ENCODE results near the gene PEX16. TPM values are rescaled to one million over a fixed set of nuclear protein-coding genes. Genes with fewer than 3 reads are reported as not detected.

PEX16 gene
- total RNA-seq, 1 experiment from 2014 or later = 35.8 TPM

DNA sequence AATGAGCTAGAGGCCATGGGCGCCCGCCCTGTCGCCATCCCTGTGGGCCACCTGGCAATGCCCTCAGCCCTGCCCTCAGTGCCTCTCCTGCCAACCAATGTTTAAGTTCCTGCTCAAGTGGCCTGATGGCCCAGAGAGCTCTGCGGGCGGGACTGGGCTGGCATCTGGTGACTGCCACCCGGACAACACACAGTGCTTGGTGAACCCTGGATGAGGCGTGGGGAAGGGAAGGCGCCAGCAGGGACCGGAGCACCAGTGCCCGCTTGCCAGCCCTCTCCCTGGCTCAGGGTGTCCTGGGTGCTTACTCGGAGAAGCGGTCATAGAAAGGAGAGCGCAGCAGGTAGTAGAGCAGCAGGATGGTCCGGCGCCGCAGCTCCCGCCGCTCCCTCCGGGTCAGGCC lies 4.2 kb downstream of the PEX16 start:
- intact Hi-C loops (cut with micrococcal nuclease; ENCODE audit: unreplicated experiment) = no loop called here
- Histone ChIP-seq H3K36me3 (ENCODE audit: low read depth) (0 out of 2 replicates have a peak, but pooled peaks cover 8% of the 10 kb centered on the region), H3K4me3 (no peak overlapping the region), H3F3A (ENCODE audit: insufficient read depth, low read depth) (peaks cover 4% of the 10 kb centered on the region; the same call in 1 of the 2 replicates), H3K79me2 (ENCODE audit: low read depth) (peaks cover 18% of the 10 kb centered on the region), H3K4me2 (no peak overlapping the region), H3K9me2 (ENCODE audit: insufficient read depth) (no peaks in the 10 kb centered on the region), H3K4me1 (replicated peaks; ENCODE audit: insufficient read depth) (peaks cover 9% of the 10 kb centered on the region; the same call in 1 of the 2 replicates), H2AFZ (no peak overlapping the region), H3K27me3 (ENCODE audit: insufficient read depth, low read depth) (no peaks in the 10 kb centered on the region), H4K20me1 (ENCODE audit: insufficient read depth) (no peaks in the 10 kb centered on the region), H3K9me3 (ENCODE audit: insufficient read depth, low read depth) (no peaks in the 10 kb centered on the region), H3K27ac (no peak overlapping the region)
- no TSS peak for BruUV-seq (replicated peaks)
- no peak for DNase-seq
- TF ChIP-seq, protein P1, sequence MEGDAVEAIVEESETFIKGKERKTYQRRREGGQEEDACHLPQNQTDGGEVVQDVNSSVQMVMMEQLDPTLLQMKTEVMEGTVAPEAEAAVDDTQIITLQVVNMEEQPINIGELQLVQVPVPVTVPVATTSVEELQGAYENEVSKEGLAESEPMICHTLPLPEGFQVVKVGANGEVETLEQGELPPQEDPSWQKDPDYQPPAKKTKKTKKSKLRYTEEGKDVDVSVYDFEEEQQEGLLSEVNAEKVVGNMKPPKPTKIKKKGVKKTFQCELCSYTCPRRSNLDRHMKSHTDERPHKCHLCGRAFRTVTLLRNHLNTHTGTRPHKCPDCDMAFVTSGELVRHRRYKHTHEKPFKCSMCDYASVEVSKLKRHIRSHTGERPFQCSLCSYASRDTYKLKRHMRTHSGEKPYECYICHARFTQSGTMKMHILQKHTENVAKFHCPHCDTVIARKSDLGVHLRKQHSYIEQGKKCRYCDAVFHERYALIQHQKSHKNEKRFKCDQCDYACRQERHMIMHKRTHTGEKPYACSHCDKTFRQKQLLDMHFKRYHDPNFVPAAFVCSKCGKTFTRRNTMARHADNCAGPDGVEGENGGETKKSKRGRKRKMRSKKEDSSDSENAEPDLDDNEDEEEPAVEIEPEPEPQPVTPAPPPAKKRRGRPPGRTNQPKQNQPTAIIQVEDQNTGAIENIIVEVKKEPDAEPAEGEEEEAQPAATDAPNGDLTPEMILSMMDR (conservative IDR thresholded peaks at IDR 0.05) = no peak
- ChIA-PET CTCF (no interaction called here), POLR2A (ENCODE audit: unreplicated experiment) (no interaction called here)

DNA sequence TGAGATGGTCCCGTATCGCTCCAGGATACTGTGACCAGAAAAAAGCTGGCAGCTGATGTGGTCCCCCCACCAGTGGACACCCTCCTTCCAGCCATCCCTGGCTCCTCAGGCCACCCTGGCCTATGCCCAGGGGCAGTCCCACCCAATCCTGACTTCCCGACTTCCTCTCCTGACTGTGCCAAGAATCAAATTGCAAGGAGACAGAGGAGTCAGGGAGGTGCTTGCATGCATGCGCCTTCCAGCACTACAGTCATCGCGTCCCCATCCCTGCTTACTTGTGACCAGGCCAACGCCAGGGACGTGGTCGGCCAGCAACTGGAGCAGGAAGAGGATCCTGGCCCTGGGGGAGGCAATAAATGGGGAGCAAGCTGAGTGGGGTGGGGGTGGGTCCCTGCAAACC lies 7.1 kb downstream of the PEX16 start:
- intact Hi-C loops (cut with micrococcal nuclease; ENCODE audit: unreplicated experiment) = no loop called here
- Histone ChIP-seq H3K27ac (no peak overlapping the region), H3K9me3 (ENCODE audit: insufficient read depth, low read depth) (no peaks in the 10 kb centered on the region), H3K4me3 (no peak overlapping the region), H3K36me3 (ENCODE audit: low read depth) (0 out of 2 replicates have a peak, but pooled peaks cover 8% of the 10 kb centered on the region), H3F3A (ENCODE audit: insufficient read depth, low read depth) (peaks cover 7% of the 10 kb centered on the region; the same call in 1 of the 2 replicates), H3K79me2 (ENCODE audit: low read depth) (no peaks in the 10 kb centered on the region), H3K4me2 (no peak overlapping the region), H4K20me1 (ENCODE audit: insufficient read depth) (no peaks in the 10 kb centered on the region), H3K4me1 (replicated peaks; ENCODE audit: insufficient read depth) (no peaks in the 10 kb centered on the region), H3K9me2 (ENCODE audit: insufficient read depth) (no peaks in the 10 kb centered on the region), H3K27me3 (ENCODE audit: insufficient read depth, low read depth) (no peaks in the 10 kb centered on the region), H2AFZ (no peak overlapping the region)
- ChIA-PET CTCF (no interaction called here), POLR2A (ENCODE audit: unreplicated experiment) (no interaction called here)
- no peak for DNase-seq
- TF ChIP-seq EZH2 (IDR thresholded peaks at IDR 0.05; ENCODE audit: low read depth) = no peak
- TF ChIP-seq, protein P1 (conservative IDR thresholded peaks at IDR 0.05) = no peak
- no TSS peak for BruUV-seq (replicated peaks)

DNA sequence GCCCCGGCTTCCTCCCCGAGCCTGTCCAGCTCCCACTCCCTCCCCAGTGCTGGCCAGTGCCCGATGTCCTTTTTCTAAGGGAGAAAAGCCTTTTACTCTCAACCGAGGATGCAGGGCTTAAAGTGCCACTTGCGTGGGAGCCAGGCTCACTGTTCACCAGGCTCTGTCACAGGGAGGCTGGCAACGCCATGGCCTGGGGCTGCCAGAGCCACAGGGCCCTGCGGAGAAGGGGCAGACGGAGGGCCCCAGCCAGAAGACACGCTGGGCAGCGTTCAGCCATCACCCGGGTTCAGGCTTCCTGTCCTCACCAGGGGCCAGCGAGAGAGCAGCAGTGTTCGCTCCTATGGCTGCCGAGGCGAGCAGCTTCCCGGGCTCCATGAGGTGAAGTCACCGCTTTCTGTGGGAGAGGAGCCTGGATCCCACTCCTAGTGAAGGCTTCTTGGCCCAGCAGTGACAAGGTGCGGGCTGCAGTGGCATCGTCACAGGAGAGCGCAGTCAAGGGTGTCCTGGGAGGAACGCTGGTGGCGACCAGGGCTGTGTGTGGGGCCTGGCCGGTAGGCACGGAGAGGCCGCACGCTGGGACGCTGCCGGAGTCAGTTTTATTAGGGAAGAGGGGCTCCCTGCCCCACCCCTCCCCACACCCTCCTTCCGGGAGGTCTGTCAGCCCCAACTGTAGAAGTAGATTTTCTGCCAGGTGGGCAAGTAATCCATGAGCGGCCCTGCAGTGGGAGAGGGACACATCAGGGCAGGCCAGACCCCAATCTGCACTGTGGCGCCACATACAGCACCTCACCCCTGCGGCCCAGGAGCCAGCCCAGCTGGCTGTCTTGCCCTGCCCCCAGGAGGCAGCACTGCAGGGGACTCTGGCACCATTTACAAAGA lies 7.8 kb downstream of the PEX16 start:
- POLR2A ChIA-PET (ENCODE audit: unreplicated experiment) = no interaction called here
- Histone ChIP-seq H3K79me2 (ENCODE audit: low read depth) (no peaks in the 10 kb centered on the region), H3K4me3 (no peak overlapping the region), H3K27me3 (ENCODE audit: insufficient read depth, low read depth) (no peaks in the 10 kb centered on the region), H3K4me1 (replicated peaks; ENCODE audit: insufficient read depth) (no peaks in the 10 kb centered on the region), H3F3A (ENCODE audit: insufficient read depth, low read depth) (peaks cover 7% of the 10 kb centered on the region; the same call in 1 of the 2 replicates), H3K9me3 (ENCODE audit: insufficient read depth, low read depth) (no peaks in the 10 kb centered on the region), H3K27ac (no peak overlapping the region), H2AFZ (no peak overlapping the region), H4K20me1 (ENCODE audit: insufficient read depth) (no peaks in the 10 kb centered on the region), H3K9me2 (ENCODE audit: insufficient read depth) (no peaks in the 10 kb centered on the region), H3K4me2 (no peak overlapping the region), H3K36me3 (ENCODE audit: low read depth) (0 out of 2 replicates have a peak, but pooled peaks cover 4% of the 10 kb centered on the region)
- intact Hi-C loops (cut with micrococcal nuclease; ENCODE audit: unreplicated experiment) = no loop called here
- TF ChIP-seq EZH2 (IDR thresholded peaks at IDR 0.05; ENCODE audit: low read depth) = no peak
- TF ChIP-seq, protein P1 (conservative IDR thresholded peaks at IDR 0.05) = no peak
- CTCF ChIA-PET = no interaction called here
- DNase-seq = no peak
- BruUV-seq (replicated peaks) = no TSS peak

Data from PC-9 (cell line).